ENCODE measurements around the gene KRT5.

The KRT5 gene

DNA sequence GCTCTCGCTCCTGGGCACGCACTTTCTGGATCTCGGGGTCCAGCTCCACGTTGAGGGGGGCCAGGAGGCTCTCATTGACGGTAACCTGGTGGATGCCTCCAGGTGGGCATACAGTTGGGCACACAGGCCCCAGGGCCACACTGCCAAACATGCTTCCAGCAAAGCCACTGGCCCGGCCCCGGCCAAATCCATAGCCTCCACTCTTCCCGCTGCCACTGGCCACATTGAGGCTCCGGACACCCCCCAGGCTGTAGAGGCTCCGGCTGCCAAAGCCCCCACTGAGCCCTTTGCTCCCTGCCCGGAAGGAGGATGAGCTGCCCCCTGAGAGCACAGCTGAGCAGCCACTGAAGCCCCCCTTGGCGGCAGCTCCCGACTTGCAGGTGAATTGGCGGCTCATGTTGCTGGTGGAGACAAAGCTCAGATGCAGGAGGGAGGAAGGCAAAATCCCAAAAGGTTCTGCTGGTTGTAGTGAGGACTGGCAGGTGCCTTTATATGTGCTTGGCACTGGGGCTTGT, 32.5 kb upstream of the KRT5 start, which contains the start of gene KRT71:
KRT71 (minus strand) TSS at position 465 of the 515 bp plus-strand sequence; CDS start at position 397, 68 bp downstream.
- Histone ChIP-seq H3K36me3 (no peaks in the 10 kb centered on the region), H3K4me1 (0 out of 20 replicates have a peak, but pooled peaks cover 0 to under 1% (median 0%) of the 10 kb centered on the region in 10 experiments), H3K4me3 (no peak within 1 kb of the TSS), H3K9me3 (replicated peaks in 1 of 11) (no peaks in the 10 kb centered on the region), H4K20me1 (no peaks in the 10 kb centered on the region), H3K4me2 (no peak within 1 kb of the TSS), H3K27ac (no peak within 1 kb of the TSS), H3K9ac (no peak within 1 kb of the TSS), H3K27me3 (no peaks in the 10 kb centered on the region)
- no peak for TF ChIP-seq Cebpa-rat (IDR thresholded peaks at IDR 0.05)

DNA sequence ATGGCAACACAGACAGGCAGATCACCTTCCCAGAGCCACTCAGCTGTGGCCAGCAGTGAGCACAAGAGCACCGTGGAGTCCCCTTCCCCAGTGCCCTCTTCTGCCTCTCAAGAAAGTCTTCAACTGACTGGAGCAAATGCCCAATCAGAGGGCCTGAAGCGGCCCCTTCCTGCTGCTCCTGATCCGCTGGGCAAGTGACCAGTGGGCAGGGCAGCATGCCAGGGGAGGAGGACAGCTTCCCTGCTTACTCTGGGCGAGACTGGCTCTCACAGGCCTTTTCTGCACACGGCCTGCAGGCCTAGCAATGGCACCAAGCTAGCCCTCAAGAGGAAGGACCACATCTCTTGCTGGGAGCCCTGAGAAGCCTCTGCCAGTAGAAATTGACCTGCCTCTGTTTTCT, 31.9 kb upstream of the KRT5 start:
- Histone ChIP-seq H4K20me1 (no peaks in the 10 kb centered on the region), H3K4me1 (peaks cover 0 to 7% (median 3%) of the 10 kb centered on the region in 10 experiments; a peak in 5 of 20 replicates), H3K4me2 (no peak overlapping the region), H3K9me3 (replicated peaks in 1 of 11) (no peaks in the 10 kb centered on the region), H3K36me3 (no peaks in the 10 kb centered on the region), H3K27ac (no peak overlapping the region), H3K27me3 (no peaks in the 10 kb centered on the region), H3K4me3 (no peak overlapping the region), H3K9ac (no peak overlapping the region)
- TF ChIP-seq Cebpa-rat (IDR thresholded peaks at IDR 0.05) = no peak

DNA sequence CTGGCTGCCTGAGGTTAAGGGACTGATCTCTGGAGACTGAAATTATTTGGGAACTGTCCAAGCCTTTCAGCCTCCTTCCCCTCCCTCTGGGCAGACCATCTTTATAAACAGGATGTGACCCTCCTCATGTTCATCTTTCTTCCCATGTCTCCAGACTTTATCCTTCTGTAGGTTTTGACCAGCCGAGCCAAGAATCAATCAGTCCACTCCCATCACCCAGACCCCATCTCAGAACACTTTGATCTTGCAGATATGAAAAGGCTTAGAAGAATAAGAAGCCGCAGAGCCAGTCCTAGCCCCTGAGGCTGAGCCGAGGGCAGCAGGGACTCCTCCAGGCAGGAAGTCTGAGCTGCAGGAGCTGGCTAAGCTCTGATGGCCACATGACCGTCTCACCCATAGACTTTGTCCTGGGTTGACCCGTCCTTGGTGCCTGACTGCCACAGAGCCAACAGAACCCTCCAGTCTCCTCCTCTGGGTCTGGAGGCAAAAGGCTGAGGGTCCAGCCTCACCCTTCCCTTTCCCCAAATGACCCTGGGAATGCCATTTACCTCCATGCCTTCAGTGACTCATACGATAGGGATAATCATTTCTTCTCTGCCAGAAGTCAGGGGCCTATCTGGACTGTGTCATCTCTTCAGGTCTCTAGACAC, 31.1 kb upstream of the KRT5 start:
- no peak overlapping the region for H3K27ac ChIP-seq
- H3K36me3 ChIP-seq = no peaks in the 10 kb centered on the region
- no peaks in the 10 kb centered on the region for H4K20me1 ChIP-seq
- no peak for TF ChIP-seq Cebpa-rat (IDR thresholded peaks at IDR 0.05)
- no peaks in the 10 kb centered on the region for H3K9me3 ChIP-seq (replicated peaks in 1 of 11)
- no peak overlapping the region for H3K4me2 ChIP-seq
- peaks cover 0 to 7% (median 3%) of the 10 kb centered on the region in 10 experiments; a peak in 5 of 20 replicates for H3K4me1 ChIP-seq
- no peak overlapping the region for H3K4me3 ChIP-seq
- no peak overlapping the region for H3K9ac ChIP-seq
- no peaks in the 10 kb centered on the region for H3K27me3 ChIP-seq

DNA sequence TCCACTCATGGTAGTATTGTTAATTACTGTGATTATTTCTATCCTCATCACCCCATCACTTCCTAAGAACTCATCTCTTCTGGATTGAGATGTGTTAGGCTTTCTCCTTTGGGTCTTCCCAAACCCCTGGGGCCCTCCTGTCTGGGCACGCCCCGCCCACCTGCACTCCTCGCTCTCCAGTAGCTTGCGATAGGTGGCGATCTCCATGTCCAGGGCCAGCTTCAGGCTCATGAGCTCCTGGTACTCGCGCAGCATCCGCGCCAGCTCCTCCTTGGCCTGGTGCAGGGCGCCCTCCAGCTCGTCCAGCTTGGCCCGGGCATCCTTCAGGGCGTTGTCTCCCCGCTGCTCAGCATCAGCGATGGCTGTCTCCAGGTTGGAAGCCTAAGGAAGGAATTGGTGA, 25.9 kb upstream of the KRT5 start:
- Histone ChIP-seq H3K36me3 (no peaks in the 10 kb centered on the region), H3K4me1 (peaks cover 0 to 11% (median 5%) of the 10 kb centered on the region in 10 experiments; a peak in 6 of 20 replicates), H3K27me3 (no peaks in the 10 kb centered on the region), H3K9me3 (replicated peaks in 1 of 11) (no peaks in the 10 kb centered on the region), H3K4me3 (no peak overlapping the region), H4K20me1 (no peaks in the 10 kb centered on the region), H3K9ac (no peak overlapping the region), H3K27ac (no peak overlapping the region), H3K4me2 (no peak overlapping the region)
- TF ChIP-seq Cebpa-rat (IDR thresholded peaks at IDR 0.05) = no peak

DNA sequence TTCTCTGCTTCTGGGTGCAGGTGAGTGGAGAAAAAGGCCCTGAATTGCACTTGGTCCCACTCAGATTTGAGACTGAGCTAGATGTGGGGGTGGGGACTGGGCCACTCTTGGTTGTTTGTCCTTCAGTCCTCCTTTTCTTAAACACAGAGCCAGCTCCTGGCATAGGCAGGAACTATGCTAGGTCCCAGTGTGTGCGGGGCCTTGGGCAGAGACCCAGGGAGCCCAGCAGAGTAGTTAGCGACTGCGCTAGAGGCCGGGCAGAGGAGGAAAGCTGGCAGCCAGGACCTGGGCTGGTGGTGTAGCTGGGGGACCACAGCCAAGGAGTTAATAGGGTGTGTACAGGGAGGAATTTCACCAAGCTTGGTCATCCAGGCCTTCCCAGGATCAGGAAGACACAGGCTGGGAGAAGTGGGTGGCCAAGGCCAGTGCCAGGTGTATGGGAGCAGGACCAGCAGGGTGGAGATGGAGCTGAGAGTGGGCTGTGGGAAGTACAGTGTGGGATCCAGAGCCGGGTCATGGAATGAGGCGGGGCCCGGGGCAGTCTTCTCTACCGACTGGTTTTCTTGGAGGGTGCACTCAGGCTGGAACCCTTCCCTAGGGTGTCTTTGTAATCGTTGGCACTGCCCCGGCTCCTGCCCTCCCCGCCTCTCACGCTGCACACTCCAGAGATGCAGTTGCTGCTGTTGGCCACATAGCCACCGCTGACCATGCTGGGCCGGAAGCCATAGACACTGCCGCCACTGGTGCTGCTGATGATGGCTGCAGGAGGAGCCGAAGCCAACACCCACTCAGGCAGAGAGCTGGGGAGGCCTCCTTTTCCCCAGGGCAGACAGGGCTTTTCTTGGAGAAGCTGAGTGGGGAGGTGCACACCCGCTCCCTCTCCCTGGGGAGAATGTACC, 24.0 kb upstream of the KRT5 start:
- Histone ChIP-seq H3K4me1 (peaks cover 0 to 11% (median 5%) of the 10 kb centered on the region in 10 experiments; a peak in 6 of 20 replicates), H3K4me3 (no peak overlapping the region), H3K27me3 (no peaks in the 10 kb centered on the region), H3K9ac (no peak overlapping the region), H3K27ac (no peak overlapping the region), H3K36me3 (no peaks in the 10 kb centered on the region), H3K9me3 (replicated peaks in 1 of 11) (no peaks in the 10 kb centered on the region), H3K4me2 (no peak overlapping the region), H4K20me1 (no peaks in the 10 kb centered on the region)
- no peak for TF ChIP-seq Cebpa-rat (IDR thresholded peaks at IDR 0.05)

DNA sequence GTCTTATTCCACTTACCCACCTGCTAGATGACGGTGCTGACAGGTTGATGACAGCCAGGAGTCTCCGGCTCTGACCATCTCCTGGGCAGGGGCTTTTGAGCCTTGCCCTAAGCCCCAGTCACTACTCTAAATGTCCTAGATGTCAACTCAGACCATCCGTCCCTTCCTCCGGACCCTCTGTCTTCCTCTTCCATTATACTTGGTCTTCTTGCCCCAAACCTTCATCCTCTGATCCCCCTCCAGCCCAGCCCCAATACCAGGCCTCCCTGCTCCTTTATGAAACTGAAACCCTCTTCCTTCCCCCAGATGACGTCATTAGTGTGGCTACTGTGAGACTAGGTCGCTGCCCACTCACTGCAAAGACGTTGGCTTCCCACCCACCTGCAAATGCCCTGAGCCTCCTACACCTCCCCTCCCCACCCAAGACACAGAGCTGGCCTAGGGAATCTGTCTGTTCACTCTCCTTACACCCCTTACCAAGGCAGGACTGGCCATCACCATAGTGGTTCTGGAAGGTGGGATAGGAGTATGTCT, 22.7 kb upstream of the KRT5 start:
- H3K36me3 ChIP-seq = no peaks in the 10 kb centered on the region

DNA sequence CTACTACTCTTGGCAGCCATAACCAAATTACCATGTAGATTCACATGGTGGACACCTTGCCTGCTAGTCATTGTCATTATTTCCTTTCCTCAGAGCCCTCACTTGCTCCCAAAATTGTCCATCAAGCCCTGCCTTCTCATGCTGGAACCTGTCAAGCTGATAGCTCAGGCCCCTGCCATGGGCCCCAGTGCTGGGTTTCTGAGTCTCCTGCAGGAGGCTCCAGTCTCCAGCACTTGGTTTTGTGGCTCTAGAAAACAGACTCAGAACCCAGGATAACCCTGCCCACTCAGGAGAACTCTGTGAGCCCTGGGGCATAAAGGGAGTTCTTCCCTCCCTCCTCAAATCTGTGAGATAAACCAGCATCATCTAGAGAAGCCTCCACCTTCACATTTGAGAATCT, 22.0 kb upstream of the KRT5 start:
- Histone ChIP-seq H3K27me3 (no peaks in the 10 kb centered on the region), H3K9ac (no peak overlapping the region), H3K36me3 (no peaks in the 10 kb centered on the region), H4K20me1 (no peaks in the 10 kb centered on the region), H3K4me2 (no peak overlapping the region), H3K4me3 (no peak overlapping the region), H3K27ac (no peak overlapping the region), H3K9me3 (replicated peaks in 1 of 11) (no peaks in the 10 kb centered on the region), H3K4me1 (peaks cover 0 to 6% (median under 1%) of the 10 kb centered on the region in 10 experiments; a peak in 5 of 20 replicates)
- TF ChIP-seq Cebpa-rat (IDR thresholded peaks at IDR 0.05) = no peak

More for the DNA sequence above, 22.7 kb upstream of the KRT5 start:
- H3K9ac ChIP-seq = no peak overlapping the region
- no peak overlapping the region for H3K27ac ChIP-seq
- no peak overlapping the region for H3K4me3 ChIP-seq
- H3K4me2 ChIP-seq = no peak overlapping the region; a peak in 2 of 22 replicates
- peaks cover 0 to 11% (median 5%) of the 10 kb centered on the region in 10 experiments; a peak in 6 of 20 replicates for H3K4me1 ChIP-seq
- TF ChIP-seq Cebpa-rat (IDR thresholded peaks at IDR 0.05) = no peak
- no peaks in the 10 kb centered on the region for H3K9me3 ChIP-seq (replicated peaks in 1 of 11)
- H4K20me1 ChIP-seq = no peaks in the 10 kb centered on the region
- H3K27me3 ChIP-seq = no peaks in the 10 kb centered on the region

DNA sequence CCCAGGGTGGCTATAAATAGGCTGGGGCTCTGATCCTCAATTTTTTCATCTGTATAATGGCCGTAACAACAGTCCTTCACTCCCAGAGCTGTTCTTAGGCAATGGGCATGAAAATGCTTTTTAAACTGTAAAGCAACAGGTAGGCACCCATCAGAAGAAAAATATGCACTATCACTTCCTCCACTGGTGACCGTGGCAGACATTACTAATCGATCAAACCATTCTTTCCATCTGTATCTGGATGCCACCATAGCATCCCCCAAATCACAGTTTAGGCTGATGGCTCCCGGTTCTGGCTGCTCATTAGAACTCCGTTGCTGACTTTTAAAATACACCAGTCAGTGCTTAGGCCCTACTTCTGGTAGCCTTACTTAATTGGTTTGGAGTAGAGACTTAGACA, 21.5 kb upstream of the KRT5 start:
- Histone ChIP-seq H3K4me2 (no peak overlapping the region), H3K9me3 (replicated peaks in 1 of 11) (no peaks in the 10 kb centered on the region), H3K4me3 (no peak overlapping the region), H3K27ac (no peak overlapping the region), H4K20me1 (no peaks in the 10 kb centered on the region), H3K36me3 (no peaks in the 10 kb centered on the region), H3K9ac (no peak overlapping the region), H3K4me1 (peaks cover 0 to 4% (median 0%) of the 10 kb centered on the region in 10 experiments; a peak in 1 of 20 replicates), H3K27me3 (no peaks in the 10 kb centered on the region)
- TF ChIP-seq Cebpa-rat (IDR thresholded peaks at IDR 0.05) = no peak

DNA sequence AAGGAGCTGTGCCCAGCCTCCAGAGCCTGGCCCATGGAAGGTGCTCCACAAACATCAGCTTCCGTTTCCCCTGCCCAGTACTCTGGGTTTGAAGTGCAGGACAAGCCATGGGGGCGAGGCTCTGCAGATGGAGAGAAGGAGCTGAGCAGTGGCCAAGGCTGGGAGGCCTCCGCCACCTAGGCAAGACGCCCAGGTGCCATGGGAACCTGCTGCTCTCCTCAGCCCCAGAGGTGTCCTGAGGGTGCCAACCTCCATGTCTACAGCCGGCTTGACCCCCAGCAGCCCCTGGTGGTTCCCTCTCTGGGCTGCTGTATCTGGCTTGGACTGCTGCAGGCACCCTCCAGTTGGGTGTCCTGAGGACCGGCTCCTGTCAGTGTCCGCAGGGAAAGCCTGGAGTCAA, 20.3 kb upstream of the KRT5 start:
- H3K4me2 ChIP-seq = no peak overlapping the region
- no peak overlapping the region for H3K9ac ChIP-seq
- TF ChIP-seq Cebpa-rat (IDR thresholded peaks at IDR 0.05) = no peak
- no peaks in the 10 kb centered on the region for H3K27me3 ChIP-seq
- no peaks in the 10 kb centered on the region for H3K36me3 ChIP-seq
- no peak overlapping the region for H3K27ac ChIP-seq
- H4K20me1 ChIP-seq = no peaks in the 10 kb centered on the region
- peaks cover 0 to 4% (median 0%) of the 10 kb centered on the region in 10 experiments; a peak in 1 of 20 replicates for H3K4me1 ChIP-seq
- H3K9me3 ChIP-seq (replicated peaks in 1 of 11) = no peaks in the 10 kb centered on the region
- no peak overlapping the region for H3K4me3 ChIP-seq

All from BLaER1 treated with 17β-estradiol and CSF1 and Interleukin-3, amounts not matched to agents 10 nM and 100 nM (cell line).